Activated gamma-delta T cell treated with anti-CD3 and anti-CD28 coated beads, Interleukin-2, amount 50 U/mL, for 16 hours (primary cell): ENCODE data around the gene BFSP1.

Experiments
- DNase-seq: peaks from one replicate; pipeline ENCODE4 v3.0.0-alpha.2; 2020; ENCODE audit warnings: low read depth

Gene BFSP1

DNA sequence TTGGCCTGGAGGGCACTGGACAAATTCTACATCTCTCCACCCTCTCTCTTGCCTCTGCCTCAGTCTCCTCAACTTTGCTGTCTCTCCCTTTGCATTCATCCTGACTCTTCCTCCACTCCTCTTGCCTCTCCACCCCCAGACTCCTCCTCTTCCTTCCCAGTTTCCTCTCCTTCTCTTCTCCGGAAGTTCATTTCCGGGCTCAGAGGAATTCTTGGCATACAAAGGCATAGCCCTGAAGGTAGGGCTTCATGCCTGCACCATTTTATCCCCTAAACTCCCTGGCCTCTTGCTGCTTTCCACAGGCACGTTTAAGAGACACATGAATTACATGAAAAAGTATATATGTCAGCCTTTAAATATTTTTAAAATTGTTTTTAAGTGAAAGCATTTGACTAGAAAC lies 10.6 kb downstream of the BFSP1 start:
- no peak for DNase-seq

DNA sequence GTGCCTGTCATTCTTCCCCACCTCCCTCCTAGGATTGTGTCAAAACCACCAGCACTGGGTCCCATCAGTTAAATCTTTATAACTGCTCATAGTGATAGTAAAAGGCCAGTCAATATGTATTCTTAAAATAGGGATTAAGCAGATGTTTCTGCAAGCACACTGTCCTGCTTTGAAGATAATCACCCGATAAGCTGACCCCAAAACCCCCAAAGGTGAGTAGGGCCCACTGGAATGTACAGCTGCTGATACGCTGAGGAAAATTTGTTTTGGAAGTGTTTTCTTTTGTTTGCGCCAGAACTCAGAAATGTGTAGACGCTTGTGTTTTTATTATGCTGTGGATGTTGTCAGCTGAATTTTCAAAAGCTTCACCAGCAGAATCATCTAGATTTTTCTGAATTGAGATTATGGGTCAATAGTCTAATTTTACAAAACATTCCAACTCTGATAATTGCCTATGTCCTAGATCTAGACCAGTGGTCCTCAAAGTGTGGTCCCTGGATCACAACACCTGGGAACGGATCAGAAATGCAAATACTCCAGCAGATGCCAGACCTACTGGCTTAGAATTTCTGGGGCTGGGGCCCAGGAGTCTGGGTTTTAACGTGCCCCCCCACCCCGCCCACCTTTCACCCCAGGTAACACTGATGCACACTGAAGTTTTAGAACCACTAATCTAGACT lies 11.4 kb downstream of the BFSP1 start:
- DNase-seq, result no peak

- no peak for DNase-seq
These were observed 12.7 kb downstream of the BFSP1 start for GRCh38 chr20:17518339-17519052.

DNA sequence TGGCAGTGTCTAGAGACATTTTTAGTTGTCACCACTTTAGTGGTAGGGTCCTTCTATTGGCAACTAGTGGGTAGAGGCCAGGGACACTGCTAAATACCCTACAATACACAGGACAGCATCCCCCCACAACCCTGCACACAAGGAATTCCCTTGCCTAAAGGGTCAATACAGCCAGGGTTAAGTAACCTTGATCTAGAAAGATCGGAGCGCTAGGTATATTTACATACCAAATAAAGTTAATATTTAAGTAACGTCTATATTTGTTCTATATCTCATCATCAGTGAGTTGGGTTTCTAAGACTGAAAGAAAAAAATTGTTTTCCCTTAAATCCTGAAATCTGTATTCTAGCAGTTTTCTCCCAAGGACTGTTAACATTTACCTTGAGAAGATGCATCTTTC lies 16.1 kb downstream of the BFSP1 start:
- DNase-seq, result no peak

DNA sequence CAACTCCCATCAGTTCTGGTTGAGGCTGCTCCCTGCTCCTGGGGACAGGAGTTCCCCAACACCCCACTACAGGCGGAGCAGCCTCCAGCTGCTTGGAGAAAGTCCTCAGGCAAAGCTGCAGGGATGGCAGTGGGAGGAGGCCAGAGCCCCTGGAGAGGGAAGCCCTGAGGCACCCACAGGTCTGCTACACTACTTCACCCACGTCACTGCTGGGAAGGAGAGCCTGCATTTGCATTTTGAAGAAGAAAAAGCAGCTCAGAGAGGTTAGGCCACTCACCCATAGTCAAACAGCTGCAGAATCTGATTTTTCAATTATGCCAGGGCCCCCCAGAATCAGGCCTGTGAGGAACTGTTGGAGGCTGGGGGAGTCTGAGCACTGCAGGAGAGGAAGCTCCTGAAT lies 17.2 kb downstream of the BFSP1 start:
- DNase-seq, result no peak

- DNase-seq, result no peak
These were observed 19.8 kb downstream of the BFSP1 start for GRCh38 chr20:17511401-17511800.

DNA sequence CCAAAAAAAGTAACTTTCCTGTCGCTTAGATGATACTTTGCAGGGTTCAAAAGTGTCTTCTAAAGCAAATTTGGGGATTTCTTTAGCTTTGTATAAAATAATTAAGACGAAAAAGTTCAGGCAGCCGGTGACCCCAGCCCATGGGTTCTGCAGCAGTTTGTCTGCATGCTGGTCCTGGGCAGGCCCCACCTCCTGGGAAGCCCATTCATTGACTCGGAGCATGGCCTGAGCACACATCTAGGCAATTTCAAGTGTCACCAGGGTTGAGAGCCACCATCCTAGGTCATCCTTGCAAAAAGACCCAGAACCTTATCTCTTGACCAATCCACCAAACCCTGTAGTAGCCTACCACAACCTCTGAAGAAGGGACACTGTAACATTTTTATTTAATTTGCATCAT lies 20.6 kb downstream of the BFSP1 start:
- DNase-seq, result no peak

DNA sequence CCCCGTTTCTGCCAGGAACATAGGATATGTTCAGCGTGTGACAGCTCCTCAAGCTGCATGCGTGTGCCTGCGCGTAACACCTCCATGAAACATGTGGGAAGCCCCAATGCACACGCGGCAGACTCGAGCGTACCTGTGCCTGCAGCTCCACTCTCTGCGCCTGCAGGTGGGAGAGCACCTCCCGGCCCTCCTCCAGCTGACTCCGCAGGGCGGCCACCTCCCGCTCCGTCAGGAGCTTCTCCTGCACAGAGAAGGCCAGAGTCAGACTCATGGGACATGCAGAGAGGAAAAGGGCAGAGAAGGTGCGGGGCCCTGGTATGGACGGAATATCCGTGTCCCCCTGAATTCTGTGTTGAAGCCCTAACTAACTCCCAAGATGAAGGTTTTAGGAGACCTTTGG lies 22.4 kb downstream of the BFSP1 start:
- DNase-seq, result no peak

DNA sequence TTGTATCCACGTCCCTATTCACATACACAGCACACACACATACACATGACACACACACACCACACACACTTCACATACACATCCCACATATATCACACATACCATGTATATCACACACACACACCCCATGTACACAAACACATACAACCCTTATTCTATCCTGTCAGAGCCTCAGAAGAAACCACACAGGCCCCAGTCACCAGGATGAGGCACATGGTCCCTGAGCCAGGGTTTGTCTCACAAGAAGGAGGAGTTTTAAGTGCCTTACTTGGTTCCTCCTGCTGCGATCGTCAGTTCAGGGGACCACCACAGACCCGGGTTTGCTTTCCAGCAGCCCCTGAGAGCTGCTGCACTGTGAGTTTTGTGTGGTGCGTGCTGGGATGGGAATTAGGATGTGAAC lies 23.6 kb downstream of the BFSP1 start:
- no peak for DNase-seq

- DNase-seq, result no peak
These were observed 24.1 kb downstream of the BFSP1 start for GRCh38 chr20:17507032-17507431.

DNA sequence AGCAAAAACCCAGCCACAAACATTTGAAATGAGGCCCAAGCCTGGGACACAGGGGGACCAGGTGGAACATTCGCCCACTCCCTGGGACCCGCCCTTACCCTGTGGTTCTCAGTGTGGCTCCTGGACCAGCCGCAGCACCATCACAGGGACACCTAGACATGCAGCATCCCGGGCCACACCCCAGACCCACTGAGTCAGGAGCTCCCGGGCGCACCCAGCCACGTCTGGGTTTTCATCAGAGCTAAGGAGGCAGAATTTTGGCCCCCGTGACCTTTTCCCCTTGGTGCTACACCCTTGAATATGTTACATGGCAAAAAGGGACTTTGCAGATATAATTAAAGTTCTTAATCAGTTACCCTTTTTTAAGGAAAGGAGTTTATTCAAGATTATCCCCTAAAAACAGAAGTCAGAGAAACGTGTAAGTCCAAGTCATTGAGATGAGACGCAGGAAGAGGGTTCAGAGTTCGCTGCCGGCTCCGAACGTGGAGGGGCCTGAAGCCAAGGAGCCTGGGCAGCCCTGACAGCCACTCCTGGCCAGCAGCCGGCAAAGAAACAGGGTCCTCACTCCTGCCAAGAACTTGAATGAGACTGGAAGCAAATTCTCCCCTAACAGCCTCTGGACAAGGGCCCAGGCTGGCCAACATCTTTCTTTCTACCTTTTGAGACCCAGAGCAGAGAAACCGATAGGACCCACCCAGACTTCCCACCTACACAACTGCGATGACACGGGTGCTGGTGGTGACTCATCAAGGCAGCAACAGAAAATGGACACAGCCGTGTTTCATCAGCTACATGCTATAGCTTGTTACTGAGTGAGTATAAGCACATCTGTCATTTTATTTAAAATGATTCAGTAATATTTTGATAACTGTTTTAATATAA lies 25.3 kb downstream of the BFSP1 start:
- peak; percentile 55 for DNase-seq

- DNase-seq, result peak; percentile 16
These were observed 26.1 kb downstream of the BFSP1 start for GRCh38 chr20:17504898-17505635.

DNA sequence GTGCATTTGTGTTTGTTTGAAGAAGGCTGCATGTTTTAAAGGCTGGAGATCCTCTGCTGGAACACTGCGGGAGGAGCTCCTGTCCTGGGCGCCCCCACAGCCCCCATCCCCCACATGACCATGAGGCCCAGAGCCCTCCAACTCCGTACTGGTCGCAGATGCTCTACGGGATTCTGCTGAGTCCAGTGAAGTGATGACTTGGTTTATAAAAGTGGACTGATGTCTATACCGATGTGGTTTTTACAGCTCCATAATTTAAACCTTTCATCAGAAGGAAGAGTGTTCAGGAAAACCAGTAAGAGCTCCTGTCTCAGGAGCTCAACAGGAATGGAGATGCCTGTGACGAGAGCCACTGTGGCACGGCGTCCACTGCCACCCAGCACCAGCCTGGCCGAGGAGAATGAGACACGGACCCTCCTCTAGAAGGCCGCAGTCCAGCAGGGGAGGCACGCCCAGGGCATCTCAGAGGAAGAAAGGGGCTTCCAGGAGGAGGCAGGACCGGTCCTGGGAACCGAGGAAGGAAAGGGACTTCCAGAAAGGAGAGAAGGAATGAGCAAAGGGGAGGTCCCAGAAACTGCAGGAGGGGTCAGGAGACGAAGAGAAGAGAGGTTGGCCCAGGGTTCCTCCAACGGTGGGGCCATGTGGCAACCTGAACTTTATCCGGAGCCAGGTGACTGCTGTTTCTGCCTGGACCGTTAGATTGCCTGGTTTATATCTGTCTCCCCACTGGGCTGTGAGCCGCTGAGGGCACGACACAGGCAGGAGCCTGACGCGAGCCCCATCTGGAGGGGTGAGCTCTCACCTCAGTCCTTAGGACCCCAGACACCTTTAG lies 26.9 kb downstream of the BFSP1 start:
- no peak for DNase-seq

- no peak for DNase-seq
These were observed 27.7 kb downstream of the BFSP1 start for GRCh38 chr20:17503301-17504065.

GRCh38 chr20:17502105-17502504 lies 29.1 kb downstream of the BFSP1 start:
- no peak for DNase-seq

DNA sequence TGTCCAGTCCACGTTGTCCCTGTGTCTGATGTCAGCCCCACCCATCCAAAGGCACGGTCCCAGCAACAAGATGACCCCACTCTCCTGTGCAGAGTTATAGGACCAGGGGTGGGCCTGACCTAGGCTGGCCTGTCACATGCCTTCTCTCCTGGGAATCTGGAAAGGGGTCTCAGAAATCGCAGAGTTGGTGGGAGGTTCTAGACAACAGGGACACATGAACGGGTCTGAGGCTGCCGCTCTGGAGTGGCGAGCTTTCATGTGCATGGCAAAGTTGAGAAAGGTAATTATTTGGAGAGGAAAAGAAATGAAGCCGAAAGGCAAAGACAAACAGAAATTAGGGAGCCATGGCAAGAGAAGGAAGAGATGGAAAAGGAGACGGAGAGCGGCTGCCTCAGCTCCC lies 29.5 kb downstream of the BFSP1 start:
- DNase-seq, result no peak

- no peak for DNase-seq
These were observed 30.4 kb downstream of the BFSP1 start for GRCh38 chr20:17500826-17501225.

DNA sequence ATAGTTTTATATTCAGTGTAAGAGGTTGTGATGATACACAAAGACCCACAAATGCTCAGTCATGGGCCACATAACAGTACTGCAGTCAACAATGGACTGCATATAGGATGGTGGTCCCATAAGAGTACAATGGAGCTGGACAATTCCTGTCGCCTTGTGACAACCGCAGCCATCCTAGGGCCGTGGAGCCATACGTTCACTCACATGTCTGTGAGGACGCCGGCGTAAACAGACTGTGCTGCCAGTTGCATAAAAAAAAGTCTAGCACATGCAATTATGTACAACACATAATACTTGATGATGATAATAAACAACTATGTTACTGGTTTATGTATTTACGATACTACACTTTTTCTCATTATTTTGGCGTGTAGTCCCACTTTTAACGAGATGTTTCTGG lies 30.9 kb downstream of the BFSP1 start:
- no peak for DNase-seq

GRCh38 chr20:17499041-17499440 lies 32.1 kb downstream of the BFSP1 start:
- DNase-seq, result no peak

DNA sequence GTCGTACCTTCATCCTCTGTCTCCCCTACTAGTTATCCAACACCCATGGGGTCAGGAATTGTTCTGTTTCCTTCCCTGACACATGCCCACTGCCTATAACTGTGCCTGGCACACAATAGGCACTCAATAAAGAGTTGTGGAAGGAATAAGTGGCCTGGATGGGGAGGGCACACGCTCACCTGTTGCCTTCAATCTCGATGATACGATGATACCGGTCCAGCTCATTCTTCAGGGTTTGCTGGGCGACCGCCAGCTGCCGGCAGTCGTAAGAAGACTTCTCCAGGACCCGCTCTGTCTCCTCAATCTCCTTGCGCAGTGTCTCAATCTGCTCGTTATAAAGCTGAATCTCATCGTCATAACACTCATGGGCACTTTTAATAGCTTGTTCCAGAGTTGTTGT lies 32.5 kb downstream of the BFSP1 start:
- no peak for DNase-seq
